MCF 10A (cell line): ENCODE results near the gene PXMP4. TPM values are rescaled to one million over a fixed set of nuclear protein-coding genes. Genes with fewer than 3 reads are reported as not detected.
A peak's percentile ranks its signal among the peaks of the same experiment; 100 is the strongest.

ENCODE experiments used
- BruUV-seq: library from RNA; stranded (reverse); fragments of 400-500 nt; replicated peaks from 2 replicates; lab custom pipeline; 2021; lab: Mats Ljungman, UMichigan
- CTCF ChIA-PET: fragments of 300-600 bp; sonication (Branson Sonifier 250); formaldehyde crosslinking; extraction: SDS; loops from one replicate; lab custom pipeline; 2021; ENCODE audit warnings: antibody characterized with exemption, inconsistent platforms; lab: Yijun Ruan, JAX
- POLR2A ChIA-PET: fragments of 300-600, 350-650 bp; sonication (Branson Sonifier 250); formaldehyde crosslinking; extraction: SDS; loops from one replicate; lab custom pipeline; 2020; ENCODE audit warnings: antibody characterized with exemption, inconsistent platforms; lab: Yijun Ruan, JAX
- DNase-seq: peaks from one replicate; pipeline ENCODE4 v3.0.0-alpha.2; 2018; ENCODE audit not compliant: unreplicated experiment
- H3K27ac Mint-ChIP-seq: one replicate; pipeline ENCODE4 v1.8.0; 2022; ENCODE audit warnings: mild to moderate bottlenecking, low read depth, mixed read lengths; ENCODE audit not compliant: unreplicated experiment
- H3K27me3 Mint-ChIP-seq: one replicate; pipeline ENCODE4 v1.8.0; 2022; ENCODE audit warnings: mixed read lengths; ENCODE audit not compliant: insufficient read depth, unreplicated experiment
- H3K36me3 Mint-ChIP-seq: one replicate; pipeline ENCODE4 v1.8.0; 2022; ENCODE audit warnings: mild to moderate bottlenecking, moderate library complexity, mixed read lengths; ENCODE audit not compliant: insufficient read depth, unreplicated experiment
- H3K4me1 Mint-ChIP-seq: one replicate; pipeline ENCODE4 v1.8.0; 2022; ENCODE audit warnings: mixed read lengths; ENCODE audit not compliant: insufficient read depth, unreplicated experiment
- H3K4me3 Mint-ChIP-seq: one replicate; pipeline ENCODE4 v1.8.0; 2022; ENCODE audit warnings: mild to moderate bottlenecking, moderate library complexity, mixed read lengths; ENCODE audit not compliant: unreplicated experiment
- H3K9me3 Mint-ChIP-seq: one replicate; pipeline ENCODE4 v1.8.0; 2022; ENCODE audit warnings: mixed read lengths; ENCODE audit not compliant: unreplicated experiment
- intact Hi-C: fragments of 100-400 bp; cut with micrococcal nuclease; formaldehyde crosslinking; loops from 2 replicates; pipeline ENCODE4 v1.14.1; 2022
- total RNA-seq: library from RNA; stranded (reverse); gene quantifications from 2 replicates; pipeline ENCODE4 v1.2.3, GENCODE V29; 2022
- TF ChIP-seq, protein P1 (sequence below): fragments of 200-600 bp; IDR thresholded peaks from one replicate; pipeline ENCODE4 v1.8.0; 2022; ENCODE audit warnings: antibody characterized with exemption, mild to moderate bottlenecking; ENCODE audit not compliant: unreplicated experiment

The PXMP4 gene
- total RNA-seq, 1 experiment from 2014 or later = 3.9 TPM

DNA sequence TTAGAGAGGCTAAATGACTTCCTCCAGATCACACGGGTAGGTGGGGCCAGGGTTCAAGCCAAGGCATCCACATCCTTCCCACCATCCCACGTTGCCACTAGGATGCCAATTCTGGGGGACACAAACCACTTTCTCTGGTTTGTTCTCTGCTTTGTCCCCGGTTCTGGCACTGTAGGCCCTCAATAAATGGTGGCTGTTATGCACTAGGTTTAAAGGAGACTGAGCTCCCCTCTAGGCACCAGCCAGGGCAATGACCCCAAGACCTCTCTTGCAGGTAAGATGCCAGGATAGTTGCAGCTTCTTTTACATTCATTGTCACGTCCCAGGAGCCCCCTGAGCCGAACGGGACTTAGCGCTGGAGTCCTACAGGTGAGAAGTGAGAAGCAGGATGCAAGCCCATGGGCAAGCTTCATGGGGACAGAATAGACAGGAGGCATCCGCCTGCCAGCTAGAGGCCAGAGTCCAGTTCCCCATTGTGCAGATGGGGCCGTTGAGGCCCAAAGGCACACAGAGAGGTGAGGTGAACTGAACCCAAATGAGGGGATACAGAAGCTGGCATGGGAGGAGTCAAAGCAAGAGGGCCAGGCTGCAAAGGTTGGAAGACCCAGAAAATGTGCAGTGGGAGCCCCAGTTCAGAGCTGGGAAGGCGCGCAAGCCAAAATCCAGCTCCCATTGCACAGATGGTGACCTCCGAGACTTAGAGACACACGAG lies 677 bp downstream of the PXMP4 start:
- ChIA-PET POLR2A (interaction anchor here (0.5 to 3.2 kb wide), 21 partner anchors 10 to 900 kb away, joined by 3 to 37 read pairs (median 5); partner anchors contain the start of genes ACTL10, CHMP4B, EIF2S2 and MAPRE1), CTCF (interaction anchor here (0.5 to 2.4 kb wide), 8 partner anchors 15 to 1996 kb away, joined by 3 to 7 read pairs (median 3); partner anchors contain the start of gene E2F1)
- Mint-ChIP-seq H3K9me3 (peaks cover 7% of the 10 kb centered on the region), H3K27me3 (no peaks in the 10 kb centered on the region), H3K36me3 (peaks cover 17% of the 10 kb centered on the region), H3K4me3 (peak overlapping the region; percentile 67), H3K27ac (peak overlapping the region; percentile 0), H3K4me1 (peaks cover 9% of the 10 kb centered on the region)
- TF ChIP-seq, protein P1, sequence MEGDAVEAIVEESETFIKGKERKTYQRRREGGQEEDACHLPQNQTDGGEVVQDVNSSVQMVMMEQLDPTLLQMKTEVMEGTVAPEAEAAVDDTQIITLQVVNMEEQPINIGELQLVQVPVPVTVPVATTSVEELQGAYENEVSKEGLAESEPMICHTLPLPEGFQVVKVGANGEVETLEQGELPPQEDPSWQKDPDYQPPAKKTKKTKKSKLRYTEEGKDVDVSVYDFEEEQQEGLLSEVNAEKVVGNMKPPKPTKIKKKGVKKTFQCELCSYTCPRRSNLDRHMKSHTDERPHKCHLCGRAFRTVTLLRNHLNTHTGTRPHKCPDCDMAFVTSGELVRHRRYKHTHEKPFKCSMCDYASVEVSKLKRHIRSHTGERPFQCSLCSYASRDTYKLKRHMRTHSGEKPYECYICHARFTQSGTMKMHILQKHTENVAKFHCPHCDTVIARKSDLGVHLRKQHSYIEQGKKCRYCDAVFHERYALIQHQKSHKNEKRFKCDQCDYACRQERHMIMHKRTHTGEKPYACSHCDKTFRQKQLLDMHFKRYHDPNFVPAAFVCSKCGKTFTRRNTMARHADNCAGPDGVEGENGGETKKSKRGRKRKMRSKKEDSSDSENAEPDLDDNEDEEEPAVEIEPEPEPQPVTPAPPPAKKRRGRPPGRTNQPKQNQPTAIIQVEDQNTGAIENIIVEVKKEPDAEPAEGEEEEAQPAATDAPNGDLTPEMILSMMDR = no peak
- peak; percentile 11 for DNase-seq
- TSS peak; percentile 86 for BruUV-seq
- intact Hi-C loops = no loop called here

DNA sequence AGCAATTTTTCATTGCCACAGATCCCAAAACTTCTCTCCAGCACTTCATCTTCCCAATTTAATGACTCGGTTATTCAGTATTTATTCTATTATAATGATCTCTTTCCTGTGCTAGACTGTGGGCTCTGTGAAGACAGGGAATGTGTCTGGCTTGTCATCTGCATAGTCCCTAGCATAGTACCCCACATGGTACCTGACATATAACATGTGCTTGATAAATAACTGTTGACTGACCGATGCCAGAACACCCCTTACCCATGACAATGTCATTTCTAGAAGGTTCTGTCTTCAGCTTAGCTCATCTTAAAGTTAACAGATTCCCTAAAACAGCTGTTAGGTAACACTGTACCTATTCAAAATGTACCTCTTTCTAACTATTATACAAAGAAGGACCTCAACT lies 3.6 kb downstream of the PXMP4 start:
- intact Hi-C loops = no loop called here
- no peak overlapping the region for H3K4me3 Mint-ChIP-seq
- TF ChIP-seq, protein P1 = no peak
- peaks cover 9% of the 10 kb centered on the region for H3K4me1 Mint-ChIP-seq
- no peak overlapping the region for H3K27ac Mint-ChIP-seq
- POLR2A ChIA-PET = no interaction called here
- no peaks in the 10 kb centered on the region for H3K27me3 Mint-ChIP-seq
- CTCF ChIA-PET = interaction anchor here (0.6 to 1.6 kb wide), 3 partner anchors 31 to 353 kb away, joined by 3 to 4 read pairs (median 3); no protein-coding TSS in a partner anchor
- H3K9me3 Mint-ChIP-seq = peaks cover 7% of the 10 kb centered on the region
- H3K36me3 Mint-ChIP-seq = peaks cover 28% of the 10 kb centered on the region
- BruUV-seq = no TSS peak
- no peak for DNase-seq

DNA sequence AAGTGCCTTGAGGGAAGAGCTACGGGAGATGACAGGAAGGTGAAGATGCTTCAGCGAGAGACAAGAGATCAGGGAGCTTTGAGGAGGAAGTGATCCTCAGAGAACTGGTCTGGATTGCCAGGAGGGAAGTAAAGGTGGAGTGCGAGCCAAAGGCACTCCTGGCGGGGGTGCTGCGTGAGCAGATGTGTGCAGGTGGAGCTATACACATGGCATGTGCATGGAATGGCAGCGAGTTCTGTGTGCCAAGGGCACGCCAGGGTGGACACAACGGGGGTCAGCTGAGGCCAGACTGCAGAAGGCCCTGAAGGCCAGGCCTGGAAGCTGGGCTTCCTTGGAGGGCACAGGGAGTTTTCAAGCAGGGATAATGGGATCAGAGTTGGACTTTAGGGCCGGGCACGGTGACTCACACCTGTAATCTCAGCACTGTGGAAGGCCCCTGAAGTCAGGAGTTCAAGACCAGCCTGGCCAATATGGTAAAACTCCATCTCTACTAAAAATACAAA lies 6.2 kb downstream of the PXMP4 start:
- Mint-ChIP-seq H3K4me3 (no peak overlapping the region), H3K36me3 (peaks cover 31% of the 10 kb centered on the region), H3K27me3 (no peaks in the 10 kb centered on the region), H3K27ac (no peak overlapping the region), H3K9me3 (no peaks in the 10 kb centered on the region), H3K4me1 (peaks cover 20% of the 10 kb centered on the region)
- BruUV-seq = no TSS peak
- ChIA-PET CTCF (interaction anchor here (0.7 kb wide), 1 partner anchor 39 kb away, joined by 3 read pairs; no protein-coding TSS in a partner anchor), POLR2A (no interaction called here)
- intact Hi-C loops = no loop called here
- DNase-seq = no peak
- TF ChIP-seq, protein P1 = no peak

GRCh38 chr20:33711446-33711738 lies 8.7 kb downstream of the PXMP4 start:
- POLR2A ChIA-PET = no interaction called here
- TF ChIP-seq, protein P1 = no peak
- H3K27me3 Mint-ChIP-seq = no peaks in the 10 kb centered on the region

More at GRCh38 chr20:33711446-33711738, 8.7 kb downstream of the PXMP4 start:
- CTCF ChIA-PET = interaction anchor here (0.6 kb wide), 1 partner anchor 292 kb away, joined by 3 read pairs; no protein-coding TSS in a partner anchor
- H3K9me3 Mint-ChIP-seq = no peaks in the 10 kb centered on the region
- peaks cover 31% of the 10 kb centered on the region for H3K36me3 Mint-ChIP-seq
- no peak overlapping the region for H3K27ac Mint-ChIP-seq
- no peak for DNase-seq
- no peak overlapping the region for H3K4me3 Mint-ChIP-seq
- H3K4me1 Mint-ChIP-seq = peaks cover 17% of the 10 kb centered on the region
- no TSS peak for BruUV-seq
- intact Hi-C loops = no loop called here
